Peyer's patch (tissue), 4 donors: ENCODE data around the gene ZNF503. TPM values are rescaled to one million over a fixed set of nuclear protein-coding genes. Genes with fewer than 3 reads are reported as not detected.
A peak's percentile ranks its signal among the peaks of the same experiment; 100 is the strongest.

Experiments used
- DNase-seq, 3 donors: peaks; one replicate each; pipeline ENCODE4 v3.0.0-alpha.2; 2017 to 2019
- H3K27ac ChIP-seq, 4 donors: fragments of 200-600 bp; sonication (generic); one replicate each; pipeline ENCODE4 v1.5.1; 2016 to 2019
- H3K27me3 ChIP-seq, 2 donors: fragments of 200-600 bp; sonication (generic); one replicate each; pipeline ENCODE4 v1.5.1; 2019
- H3K36me3 ChIP-seq, 3 donors: fragments of 200-600 bp; sonication (generic); one replicate each; pipeline ENCODE4 v1.5.1; 2016 to 2019
- H3K4me1 ChIP-seq, 4 donors: fragments of 200-600 bp; sonication (generic); one replicate each; pipeline ENCODE4 v1.5.1; 2016 to 2019
- H3K4me3 ChIP-seq, 4 donors: fragments of 200-600 bp; sonication (generic); 1 replicate in 3 of 4; 2 replicates in 1 of 4; pipeline ENCODE4 v1.5.1; 2016 to 2019; ENCODE audit warnings: mild to moderate bottlenecking in 1 of 4
- H3K9me3 ChIP-seq, 4 donors: fragments of 200-600 bp; sonication (generic); one replicate each; pipeline ENCODE4 v1.5.1; 2016 to 2019; ENCODE audit warnings: mild to moderate bottlenecking in 1 of 4
- POLR2A ChIP-seq, 2 donors: fragments of 450-650 bp; IDR thresholded peaks; one replicate each; pipeline ENCODE4 v1.5.1; 2017; ENCODE audit warnings: antibody characterized with exemption in 2 of 2, mild to moderate bottlenecking in 2 of 2, moderate library complexity in 2 of 2
- total RNA-seq, 4 donors: library from RNA; depleted of rRNA; stranded (reverse); fragments of >200 nt; gene quantifications; one replicate each; pipeline ENCODE4 v1.1.0, GENCODE V29; 2016
- TF ChIP-seq, protein P1 (sequence below), 6 experiments: fragments of 450-650 bp in 4 of 6; fragments of 200-600 bp in 2 of 6; sonication (generic) in 1 of 6; IDR thresholded peaks; one replicate each; pipeline ENCODE4 v1.5.1; 2017 to 2019; ENCODE audit warnings: antibody characterized with exemption in 6 of 6, mild to moderate bottlenecking in 3 of 6, moderate library complexity in 1 of 6

ZNF503 gene
- total RNA-seq, 4 donors from 2014 or later: 5.2 to 9.1 (median 6.4) TPM

DNA sequence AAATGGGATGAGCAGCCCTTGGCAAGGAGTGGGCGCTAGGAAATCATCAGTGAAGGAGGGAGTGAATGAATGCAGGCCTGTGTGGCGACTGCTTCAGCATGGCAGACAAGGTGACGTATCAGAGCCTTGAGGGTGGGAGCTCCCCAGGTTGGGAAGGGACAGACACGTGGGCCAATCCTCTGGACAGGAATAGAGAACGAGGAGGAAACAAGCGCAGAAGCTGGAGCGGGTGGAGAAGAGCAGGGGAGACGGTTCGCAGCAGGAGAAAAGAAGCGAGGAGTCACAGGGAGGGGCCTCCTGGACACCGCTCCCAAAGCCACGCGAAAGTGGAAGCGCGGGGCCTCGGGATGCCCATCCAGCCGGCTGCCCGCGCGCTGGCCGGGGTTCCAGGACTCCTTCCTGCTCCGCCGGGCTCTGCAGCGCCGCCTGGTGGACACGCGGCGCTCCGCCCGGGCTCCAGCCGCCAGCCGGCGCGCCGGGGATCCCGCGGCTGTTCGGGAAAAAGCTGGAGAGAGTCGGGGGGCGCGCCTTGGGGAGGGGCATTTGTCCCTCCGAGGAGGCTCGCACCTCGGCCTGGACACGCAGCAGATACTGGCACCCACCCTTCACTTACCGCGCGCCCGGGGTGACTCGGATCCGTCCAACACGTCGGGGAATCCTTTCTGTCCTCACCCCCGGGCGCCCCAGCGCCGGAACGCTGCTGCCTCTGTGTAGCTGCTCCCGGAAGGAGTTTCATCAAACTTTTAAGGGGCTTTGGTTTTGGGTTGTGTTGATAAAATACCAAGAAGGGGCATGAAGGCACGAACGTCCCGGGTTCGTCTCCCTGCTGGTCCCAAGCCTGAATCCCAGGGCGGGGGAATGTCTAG, 6.3 kb downstream of the ZNF503 start:
- TF ChIP-seq, protein P1, sequence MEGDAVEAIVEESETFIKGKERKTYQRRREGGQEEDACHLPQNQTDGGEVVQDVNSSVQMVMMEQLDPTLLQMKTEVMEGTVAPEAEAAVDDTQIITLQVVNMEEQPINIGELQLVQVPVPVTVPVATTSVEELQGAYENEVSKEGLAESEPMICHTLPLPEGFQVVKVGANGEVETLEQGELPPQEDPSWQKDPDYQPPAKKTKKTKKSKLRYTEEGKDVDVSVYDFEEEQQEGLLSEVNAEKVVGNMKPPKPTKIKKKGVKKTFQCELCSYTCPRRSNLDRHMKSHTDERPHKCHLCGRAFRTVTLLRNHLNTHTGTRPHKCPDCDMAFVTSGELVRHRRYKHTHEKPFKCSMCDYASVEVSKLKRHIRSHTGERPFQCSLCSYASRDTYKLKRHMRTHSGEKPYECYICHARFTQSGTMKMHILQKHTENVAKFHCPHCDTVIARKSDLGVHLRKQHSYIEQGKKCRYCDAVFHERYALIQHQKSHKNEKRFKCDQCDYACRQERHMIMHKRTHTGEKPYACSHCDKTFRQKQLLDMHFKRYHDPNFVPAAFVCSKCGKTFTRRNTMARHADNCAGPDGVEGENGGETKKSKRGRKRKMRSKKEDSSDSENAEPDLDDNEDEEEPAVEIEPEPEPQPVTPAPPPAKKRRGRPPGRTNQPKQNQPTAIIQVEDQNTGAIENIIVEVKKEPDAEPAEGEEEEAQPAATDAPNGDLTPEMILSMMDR (IDR thresholded peaks at IDR 0.05): peak in 5 of 6 experiments; percentile 24 to 88 (median 86)
- no peak for TF ChIP-seq POLR2A (IDR thresholded peaks at IDR 0.05)
- no peaks in the 10 kb centered on the region for H3K27me3 ChIP-seq
- H3K4me1 ChIP-seq: peaks cover 0 to 16% (median 0%) of the 10 kb centered on the region in 4 donors
- H3K36me3 ChIP-seq: peaks cover 0 to 11% (median 0%) of the 10 kb centered on the region in 3 donors
- peak overlapping the region; percentile 67 to 98 (median 76) for H3K27ac ChIP-seq
- H3K9me3 ChIP-seq: no peaks in the 10 kb centered on the region
- H3K4me3 ChIP-seq: peak overlapping the region; percentile 32 to 79 (median 39)
- peak in 2 of 3 donors; percentile 55 to 78 for DNase-seq

DNA sequence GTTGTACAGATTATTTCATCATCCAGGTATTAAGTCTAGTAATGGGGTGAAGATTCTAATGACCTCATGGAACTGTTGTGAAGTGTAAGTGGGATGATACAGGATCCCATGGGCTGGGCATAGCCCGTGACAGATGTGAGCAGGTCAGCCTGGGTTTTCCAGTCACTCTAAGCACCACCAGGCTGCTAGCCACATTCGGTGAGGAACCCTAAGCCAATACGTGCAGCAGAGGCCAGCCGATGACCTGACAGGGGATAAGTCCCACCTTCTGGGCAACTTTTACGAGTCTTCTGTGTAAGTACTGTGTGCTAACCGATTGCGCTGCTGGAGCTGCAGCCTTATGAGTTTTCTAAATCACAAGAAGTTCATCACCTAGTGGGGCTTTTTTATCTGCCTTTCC, 7.3 kb downstream of the ZNF503 start:
- H3K4me1 ChIP-seq: peaks cover 0 to 11% (median 0%) of the 10 kb centered on the region in 4 donors
- H3K36me3 ChIP-seq: peaks cover 0 to 8% (median 0%) of the 10 kb centered on the region in 3 donors
- H3K9me3 ChIP-seq: no peaks in the 10 kb centered on the region
- H3K27me3 ChIP-seq: no peaks in the 10 kb centered on the region
- no peak overlapping the region for H3K4me3 ChIP-seq
- no peak overlapping the region for H3K27ac ChIP-seq
- TF ChIP-seq, protein P1 (IDR thresholded peaks at IDR 0.05): no peak
- TF ChIP-seq POLR2A (IDR thresholded peaks at IDR 0.05): no peak
- no peak for DNase-seq

GRCh38 chr10:75392744-75393143, 8.8 kb downstream of the ZNF503 start:
- Histone ChIP-seq H3K36me3 (no peaks in the 10 kb centered on the region), H3K27me3 (no peaks in the 10 kb centered on the region), H3K27ac (no peak overlapping the region), H3K4me3 (no peak overlapping the region), H3K9me3 (no peaks in the 10 kb centered on the region), H3K4me1 (peaks cover 0 to 7% (median 0%) of the 10 kb centered on the region in 4 donors)
- DNase-seq: no peak
- TF ChIP-seq, protein P1 (IDR thresholded peaks at IDR 0.05): no peak
- no peak for TF ChIP-seq POLR2A (IDR thresholded peaks at IDR 0.05)

DNA sequence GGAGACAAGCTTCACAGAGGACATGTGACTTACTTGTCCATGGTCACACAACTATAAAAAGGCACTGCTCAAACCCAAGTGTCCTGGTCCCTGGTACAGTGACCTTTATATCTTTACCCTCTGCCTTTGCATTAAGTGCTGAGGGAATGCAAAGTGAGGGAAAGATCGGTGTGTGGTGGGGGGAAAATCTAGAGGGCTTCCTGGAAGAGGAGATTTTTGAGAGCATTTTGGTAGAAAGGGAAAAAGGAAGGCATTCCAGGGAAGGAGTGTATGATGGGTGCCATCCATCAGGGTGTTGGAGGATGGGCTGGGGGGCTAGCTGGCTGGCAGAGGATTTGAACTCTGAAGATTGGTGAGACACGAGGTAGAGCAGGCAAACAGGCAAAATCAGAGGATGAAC, 9.3 kb downstream of the ZNF503 start:
- Histone ChIP-seq H3K27ac (no peak overlapping the region), H3K27me3 (no peaks in the 10 kb centered on the region), H3K4me3 (no peak overlapping the region), H3K36me3 (no peaks in the 10 kb centered on the region), H3K4me1 (peaks cover 0 to 7% (median 0%) of the 10 kb centered on the region in 4 donors), H3K9me3 (no peaks in the 10 kb centered on the region)
- TF ChIP-seq, protein P1 (IDR thresholded peaks at IDR 0.05): no peak
- no peak for TF ChIP-seq POLR2A (IDR thresholded peaks at IDR 0.05)
- no peak for DNase-seq

DNA sequence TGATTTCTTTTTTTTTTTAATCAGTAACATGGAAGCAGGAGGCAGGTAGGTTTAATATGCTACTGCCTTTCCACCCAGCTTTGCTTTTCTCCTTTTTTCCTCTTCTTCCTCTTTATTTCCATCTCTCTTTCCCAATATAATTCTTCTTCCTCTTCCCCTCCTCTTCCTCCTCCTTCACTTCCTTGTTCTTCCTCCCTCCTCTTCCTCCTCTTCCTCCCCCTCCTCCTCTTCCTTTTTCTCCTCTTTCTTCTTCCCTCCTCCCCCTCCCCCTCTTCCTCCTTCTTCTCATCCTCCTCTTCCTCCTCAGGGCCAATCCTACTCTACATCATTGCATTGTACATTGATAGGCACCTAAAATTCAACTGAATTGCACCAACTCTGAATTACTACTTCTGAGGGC, 11.4 kb downstream of the ZNF503 start:
- no peak overlapping the region for H3K27ac ChIP-seq
- no peak for DNase-seq
- no peak overlapping the region for H3K4me3 ChIP-seq
- no peaks in the 10 kb centered on the region for H3K27me3 ChIP-seq
- H3K36me3 ChIP-seq: no peaks in the 10 kb centered on the region
- TF ChIP-seq POLR2A (IDR thresholded peaks at IDR 0.05): no peak
- TF ChIP-seq, protein P1 (IDR thresholded peaks at IDR 0.05): no peak
- H3K4me1 ChIP-seq: peaks cover 0 to under 1% (median 0%) of the 10 kb centered on the region in 4 donors
- H3K9me3 ChIP-seq: no peaks in the 10 kb centered on the region
